Measurements from ENCODE around the gene TMEM81.

DNA sequence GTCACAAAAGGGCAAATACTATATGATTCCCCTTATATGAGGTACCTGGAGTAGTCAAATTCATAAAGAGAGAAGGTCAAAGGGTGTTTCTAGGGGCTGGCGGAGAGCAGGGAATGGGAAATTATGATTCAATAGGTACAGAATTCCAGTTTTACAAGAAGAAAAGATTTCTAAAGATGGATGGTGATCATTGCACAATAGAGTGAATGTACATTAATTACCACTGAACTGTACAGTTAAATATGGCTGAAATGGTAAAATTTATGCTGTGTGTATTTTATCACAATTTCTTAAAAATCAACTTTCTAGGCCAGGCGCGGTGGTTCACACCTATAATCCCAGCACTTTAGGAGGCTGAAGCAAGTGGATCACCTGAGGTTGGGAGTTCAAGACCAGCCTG is 18.1 kb upstream of the TMEM81 start:
- TF ChIP-seq, protein P1, sequence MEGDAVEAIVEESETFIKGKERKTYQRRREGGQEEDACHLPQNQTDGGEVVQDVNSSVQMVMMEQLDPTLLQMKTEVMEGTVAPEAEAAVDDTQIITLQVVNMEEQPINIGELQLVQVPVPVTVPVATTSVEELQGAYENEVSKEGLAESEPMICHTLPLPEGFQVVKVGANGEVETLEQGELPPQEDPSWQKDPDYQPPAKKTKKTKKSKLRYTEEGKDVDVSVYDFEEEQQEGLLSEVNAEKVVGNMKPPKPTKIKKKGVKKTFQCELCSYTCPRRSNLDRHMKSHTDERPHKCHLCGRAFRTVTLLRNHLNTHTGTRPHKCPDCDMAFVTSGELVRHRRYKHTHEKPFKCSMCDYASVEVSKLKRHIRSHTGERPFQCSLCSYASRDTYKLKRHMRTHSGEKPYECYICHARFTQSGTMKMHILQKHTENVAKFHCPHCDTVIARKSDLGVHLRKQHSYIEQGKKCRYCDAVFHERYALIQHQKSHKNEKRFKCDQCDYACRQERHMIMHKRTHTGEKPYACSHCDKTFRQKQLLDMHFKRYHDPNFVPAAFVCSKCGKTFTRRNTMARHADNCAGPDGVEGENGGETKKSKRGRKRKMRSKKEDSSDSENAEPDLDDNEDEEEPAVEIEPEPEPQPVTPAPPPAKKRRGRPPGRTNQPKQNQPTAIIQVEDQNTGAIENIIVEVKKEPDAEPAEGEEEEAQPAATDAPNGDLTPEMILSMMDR (IDR thresholded peaks at IDR 0.05), result no peak
- no peak for TF ChIP-seq EP300 (IDR thresholded peaks at IDR 0.05; ENCODE audit: low read depth)
- no peak for TF ChIP-seq POLR2A (IDR thresholded peaks at IDR 0.05)
- TF ChIP-seq POLR2AphosphoS5 (IDR thresholded peaks at IDR 0.05), result no peak
